HFFc6 (cell line): Measurements from ENCODE around the gene OR5M11. TPM values are rescaled to one million over a fixed set of nuclear protein-coding genes. Genes with fewer than 3 reads are reported as not detected.
"Not testable (repeated sequence)": the region's sequence is repeated elsewhere in the genome, so short reads cannot be mapped to it uniquely, and the experiment has no call there.

Source experiments
- DNase-seq: peaks from one replicate; pipeline ENCODE4 v3.0.0-alpha.2; 2018
- H3K27ac Mint-ChIP-seq: 2 replicates; pipeline ENCODE4 v1.8.0; 2020; ENCODE audit warnings: mild to moderate bottlenecking, mixed read lengths
- H3K27me3 Mint-ChIP-seq: 2 replicates; pipeline ENCODE4 v1.8.0; 2021; ENCODE audit warnings: mild to moderate bottlenecking, moderate library complexity, mixed read lengths; ENCODE audit not compliant: insufficient read depth
- H3K36me3 Mint-ChIP-seq: 2 replicates; pipeline ENCODE4 v1.8.0; 2021; ENCODE audit warnings: low read depth, mixed read lengths
- H3K4me1 Mint-ChIP-seq: 2 replicates; pipeline ENCODE4 v1.8.0; 2020; ENCODE audit warnings: low read depth, mixed read lengths
- H3K4me3 Mint-ChIP-seq: 2 replicates; pipeline ENCODE4 v1.8.0; 2020; ENCODE audit warnings: mild to moderate bottlenecking, moderate library complexity, mixed read lengths
- H3K9me3 Mint-ChIP-seq: 2 replicates; pipeline ENCODE4 v1.8.0; 2020; ENCODE audit warnings: mild to moderate bottlenecking, mixed read lengths
- long read RNA-seq: library from polyadenylated mRNA; unstranded; transcript quantifications from one replicate; pipeline ENCODE4 v2.0.0, GENCODE V29; 2019
- total RNA-seq, 6 experiments: library from RNA; stranded (reverse); fragmentation: NEBNext Ultra II Directional; extraction: Animal tissue kit (Norgen Biotek cat#: 25700); gene quantifications; 2 replicates in 1 of 6; 3 replicates in 5 of 6; pipeline ENCODE4 v1.2.3, GENCODE V29; 2021
- TF ChIP-seq, protein P1 (sequence below): fragments of 200-600 bp; sonication (generic); IDR thresholded peaks from 2 replicates; pipeline ENCODE4 v1.5.0; 2021; ENCODE audit warnings: antibody characterized with exemption, mild to moderate bottlenecking

Gene OR5M11
- total RNA-seq: not detected
- long read RNA-seq: 0 reads

- peaks cover 37% of the 10 kb centered on the region for H3K9me3 Mint-ChIP-seq
Measured at GRCh38 chr11:56543157-56543556, at the start of gene OR5M11. Gene OR5M11 (minus strand): TSS chr11:56543257. CDS start chr11:56543257, 0 bp downstream.

GRCh38 chr11:56592088-56592717 is 49.1 kb upstream of the OR5M11 start:
- peaks cover 22% of the 10 kb centered on the region for H3K9me3 Mint-ChIP-seq
- not testable (repeated sequence) for H3K4me1 Mint-ChIP-seq, H3K36me3 Mint-ChIP-seq, H3K4me3 Mint-ChIP-seq, H3K27ac Mint-ChIP-seq, DNase-seq, H3K27me3 Mint-ChIP-seq

More at GRCh38 chr11:56543157-56543556, at the start of gene OR5M11:
- Mint-ChIP-seq H3K27ac (no peak within 1 kb of the TSS), H3K4me1 (no peaks in the 10 kb centered on the region), H3K4me3 (no peak within 1 kb of the TSS), H3K36me3 (no peaks in the 10 kb centered on the region; the same call in 1 of the 2 replicates), H3K27me3 (no peaks in the 10 kb centered on the region)
- DNase-seq: no peak
- TF ChIP-seq, protein P1, sequence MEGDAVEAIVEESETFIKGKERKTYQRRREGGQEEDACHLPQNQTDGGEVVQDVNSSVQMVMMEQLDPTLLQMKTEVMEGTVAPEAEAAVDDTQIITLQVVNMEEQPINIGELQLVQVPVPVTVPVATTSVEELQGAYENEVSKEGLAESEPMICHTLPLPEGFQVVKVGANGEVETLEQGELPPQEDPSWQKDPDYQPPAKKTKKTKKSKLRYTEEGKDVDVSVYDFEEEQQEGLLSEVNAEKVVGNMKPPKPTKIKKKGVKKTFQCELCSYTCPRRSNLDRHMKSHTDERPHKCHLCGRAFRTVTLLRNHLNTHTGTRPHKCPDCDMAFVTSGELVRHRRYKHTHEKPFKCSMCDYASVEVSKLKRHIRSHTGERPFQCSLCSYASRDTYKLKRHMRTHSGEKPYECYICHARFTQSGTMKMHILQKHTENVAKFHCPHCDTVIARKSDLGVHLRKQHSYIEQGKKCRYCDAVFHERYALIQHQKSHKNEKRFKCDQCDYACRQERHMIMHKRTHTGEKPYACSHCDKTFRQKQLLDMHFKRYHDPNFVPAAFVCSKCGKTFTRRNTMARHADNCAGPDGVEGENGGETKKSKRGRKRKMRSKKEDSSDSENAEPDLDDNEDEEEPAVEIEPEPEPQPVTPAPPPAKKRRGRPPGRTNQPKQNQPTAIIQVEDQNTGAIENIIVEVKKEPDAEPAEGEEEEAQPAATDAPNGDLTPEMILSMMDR: no peak

DNA sequence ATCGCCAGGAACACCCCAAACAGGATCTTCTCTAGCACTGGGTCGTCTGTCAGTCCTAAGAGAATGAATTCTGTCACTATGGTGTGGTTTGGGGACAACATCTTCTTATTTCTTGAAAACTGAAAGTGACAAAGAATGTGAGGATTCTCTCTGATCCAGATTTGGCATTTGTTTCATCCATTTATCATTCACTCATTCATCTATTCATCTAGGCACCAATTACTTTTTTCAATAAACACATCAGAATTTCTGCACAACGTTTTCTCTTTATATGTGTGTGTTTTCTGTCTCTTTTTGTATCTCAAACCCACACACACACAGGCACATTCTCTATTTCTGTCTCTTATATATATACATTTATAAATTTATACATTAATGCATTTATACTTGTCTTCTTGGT is 34.6 kb upstream of the OR5M11 start, which contains the start of gene OR5M10:
OR5M10 (minus strand) TSS at position 101 of the 400 bp plus-strand sequence; CDS start at position 101, 0 bp downstream.
- Mint-ChIP-seq H3K27me3 (peaks cover 4% of the 10 kb centered on the region; the same call in 1 of the 2 replicates), H3K36me3 (no peaks in the 10 kb centered on the region), H3K4me3 (no peak within 1 kb of the TSS), H3K27ac (no peak within 1 kb of the TSS), H3K4me1 (no peaks in the 10 kb centered on the region), H3K9me3 (peaks cover 9% of the 10 kb centered on the region; the same call in 1 of the 2 replicates)
- no peak for DNase-seq
- TF ChIP-seq, protein P1: no peak

DNA sequence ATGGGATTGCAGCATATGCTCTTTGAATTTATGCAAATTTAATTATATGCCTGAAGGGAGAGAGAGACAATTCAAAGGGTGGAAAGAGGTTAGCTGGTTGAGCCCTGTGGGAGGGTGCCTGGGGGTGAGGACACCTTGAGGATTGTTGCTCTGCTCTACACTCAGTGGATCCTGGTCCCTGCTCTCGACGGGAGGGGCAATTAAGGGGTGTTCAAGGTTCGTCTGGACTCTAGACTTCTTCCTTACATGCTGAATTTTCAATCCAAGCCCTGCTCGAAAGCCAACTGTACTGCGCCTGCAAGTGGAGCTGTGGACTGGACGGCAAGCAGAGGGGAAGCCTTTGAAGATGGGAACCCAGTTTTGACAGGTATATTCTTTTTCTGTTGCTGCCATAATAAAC is 15.5 kb upstream of the OR5M11 start:
- Mint-ChIP-seq H3K4me3 (no peak overlapping the region), H3K27ac (no peak overlapping the region), H3K27me3 (no peaks in the 10 kb centered on the region; the same call in 1 of the 2 replicates), H3K4me1 (no peaks in the 10 kb centered on the region), H3K9me3 (peaks cover 77% of the 10 kb centered on the region), H3K36me3 (0 out of 2 replicates have a peak, but pooled peaks cover 5% of the 10 kb centered on the region)
- TF ChIP-seq, protein P1: no peak
- DNase-seq: no peak

- H3K27ac Mint-ChIP-seq, H3K36me3 Mint-ChIP-seq, DNase-seq, H3K4me3 Mint-ChIP-seq, H3K4me1 Mint-ChIP-seq, H3K27me3 Mint-ChIP-seq: not testable (repeated sequence)
- peaks cover 50% of the 10 kb centered on the region for H3K9me3 Mint-ChIP-seq
Measured at GRCh38 chr11:56554691-56555090, 11.6 kb upstream of the OR5M11 start.

DNA sequence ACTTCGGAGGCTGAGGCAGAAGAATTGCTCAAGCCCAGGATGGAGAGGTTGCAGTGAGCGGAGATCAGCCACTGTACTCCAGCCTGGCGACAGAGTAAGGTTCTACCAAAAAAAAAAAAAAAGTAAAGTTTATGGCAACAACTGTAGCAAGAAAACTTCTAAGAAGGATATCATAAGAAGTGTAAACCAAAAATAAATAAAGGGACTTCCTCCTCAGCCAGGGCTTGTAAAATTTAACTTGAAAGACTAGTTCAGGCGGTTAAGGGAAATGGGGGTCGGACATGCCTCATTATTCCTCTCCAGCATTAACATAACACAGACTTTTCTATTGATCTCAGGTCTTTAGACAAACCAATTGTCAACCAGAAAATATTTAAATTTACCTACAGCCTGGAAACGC is 2.5 kb upstream of the OR5M11 start:
- Mint-ChIP-seq H3K4me3 (no peak overlapping the region), H3K27ac (no peak overlapping the region), H3K9me3 (peaks cover 28% of the 10 kb centered on the region), H3K4me1 (no peaks in the 10 kb centered on the region), H3K36me3 (no peaks in the 10 kb centered on the region; the same call in 1 of the 2 replicates), H3K27me3 (no peaks in the 10 kb centered on the region)
- TF ChIP-seq, protein P1: no peak
- no peak for DNase-seq
